Activated CD4-positive, alpha-beta T cell treated with anti-CD3 and anti-CD28 coated beads, Interleukin-2, amount 50 U/mL, for 4 hours (primary cell): Measurements from ENCODE around the gene STIM1.

ENCODE experiments used
- DNase-seq, 2 experiments: peaks; one replicate each; pipeline ENCODE4 v3.0.0-alpha.2; 2020

The STIM1 gene

GRCh38 chr11:3954448-3955298, 99.2 kb downstream of the STIM1 start:
- no peak for DNase-seq

GRCh38 chr11:3955299-3955665, 99.8 kb downstream of the STIM1 start:
- DNase-seq, result no peak

DNA sequence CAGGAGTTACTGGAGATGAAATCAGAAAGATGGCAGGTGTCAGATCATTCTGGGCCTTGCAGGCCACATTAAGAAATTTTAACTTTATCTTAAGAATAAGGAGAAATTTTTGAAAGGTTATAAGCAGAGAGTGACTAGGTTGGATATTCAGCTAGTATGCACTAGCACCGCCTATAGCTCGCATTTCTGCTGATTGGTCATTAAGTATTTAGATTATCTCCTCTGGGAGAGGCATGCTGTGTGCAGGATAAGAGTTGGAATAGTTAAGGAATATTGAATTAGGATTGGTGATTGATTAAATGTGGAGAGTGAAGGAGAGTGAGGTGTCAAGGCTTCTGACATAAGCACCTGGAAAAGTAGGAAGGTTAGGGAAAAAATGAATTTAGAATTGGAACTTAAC, 100.6 kb downstream of the STIM1 start:
- no peak for DNase-seq

DNA sequence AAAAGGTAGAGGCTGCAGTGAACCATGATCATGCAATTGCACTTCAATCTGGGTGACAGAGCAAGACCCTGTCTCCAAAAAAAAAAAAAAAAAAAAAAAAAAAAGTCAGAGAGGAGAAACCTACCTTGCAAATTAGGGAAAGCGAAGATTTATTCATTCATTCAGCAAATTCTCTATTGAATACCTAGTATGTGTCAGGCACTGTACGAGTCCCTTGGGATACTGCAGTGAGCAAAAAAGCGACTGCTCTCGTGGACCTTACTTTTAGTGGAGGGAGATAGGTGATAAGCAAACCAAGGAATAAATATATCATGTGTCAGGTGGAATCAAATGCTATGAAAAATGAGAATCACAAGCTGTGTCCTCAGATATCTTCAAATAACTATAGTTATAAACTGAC, 101.3 kb downstream of the STIM1 start:
- no peak for DNase-seq

DNA sequence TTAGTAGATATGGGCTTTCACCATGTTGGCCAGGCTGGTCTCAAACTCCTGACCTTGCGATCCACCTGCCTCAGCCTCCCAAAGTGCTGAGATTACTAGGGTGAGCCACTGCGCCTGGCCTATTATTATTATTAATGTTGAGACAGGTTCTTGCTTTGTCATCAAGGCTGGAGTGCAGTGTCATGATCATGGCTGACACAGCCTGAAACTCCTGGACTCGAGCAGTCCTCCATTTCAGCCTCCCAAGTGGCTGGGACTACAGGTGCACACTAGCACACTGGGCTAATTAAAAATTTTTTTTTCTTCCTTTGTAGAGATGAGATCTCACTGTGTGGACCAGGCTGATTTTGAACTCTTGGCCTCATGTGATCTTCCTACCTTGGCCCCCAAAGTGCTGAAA, 102.0 kb downstream of the STIM1 start:
- no peak for DNase-seq

- no peak for DNase-seq
Measured at GRCh38 chr11:3958281-3958680, 102.8 kb downstream of the STIM1 start.

DNA sequence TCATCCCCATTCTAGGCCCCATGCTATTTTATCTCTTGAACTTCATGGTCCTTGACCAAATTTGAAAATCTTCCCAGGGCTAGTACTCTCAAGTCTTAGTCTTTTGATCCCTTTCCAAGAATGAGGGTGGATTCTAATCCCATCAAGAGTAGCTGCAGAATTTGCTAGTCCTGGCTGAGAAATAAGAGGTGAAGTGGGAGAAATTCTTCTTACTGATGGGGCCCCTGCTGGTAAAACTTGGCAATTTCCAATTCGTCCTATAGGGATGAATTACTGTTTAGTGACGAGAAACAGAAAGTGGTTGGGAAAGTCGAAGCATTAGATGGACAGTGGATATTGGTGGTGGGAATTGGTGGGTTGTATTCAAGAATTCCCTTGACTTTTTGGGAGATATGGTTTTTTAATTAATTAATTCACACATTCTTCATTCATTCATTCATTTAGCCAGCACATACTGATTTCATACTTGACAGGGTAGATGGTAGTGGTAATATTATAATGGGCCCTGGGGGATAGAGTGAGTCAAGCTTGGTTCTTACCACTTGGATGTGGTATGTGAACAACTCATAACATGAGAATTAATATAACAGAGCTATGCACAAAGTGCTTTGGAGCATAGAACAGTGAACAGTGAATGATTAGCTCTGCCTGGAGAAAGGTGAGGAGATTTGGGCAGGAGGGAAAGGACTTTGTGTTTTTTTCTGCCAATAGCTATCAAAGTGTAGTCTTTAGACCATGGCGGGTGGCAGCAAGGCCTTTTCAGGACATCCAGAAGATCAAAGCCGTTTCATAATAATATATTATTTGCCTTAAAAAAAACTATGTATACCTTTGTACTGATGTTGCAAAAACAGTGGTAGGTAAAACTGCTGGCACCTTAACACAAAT, 103.8 kb downstream of the STIM1 start:
- no peak for DNase-seq

- no peak for DNase-seq
Measured at GRCh38 chr11:3959903-3960265, 104.4 kb downstream of the STIM1 start.

DNA sequence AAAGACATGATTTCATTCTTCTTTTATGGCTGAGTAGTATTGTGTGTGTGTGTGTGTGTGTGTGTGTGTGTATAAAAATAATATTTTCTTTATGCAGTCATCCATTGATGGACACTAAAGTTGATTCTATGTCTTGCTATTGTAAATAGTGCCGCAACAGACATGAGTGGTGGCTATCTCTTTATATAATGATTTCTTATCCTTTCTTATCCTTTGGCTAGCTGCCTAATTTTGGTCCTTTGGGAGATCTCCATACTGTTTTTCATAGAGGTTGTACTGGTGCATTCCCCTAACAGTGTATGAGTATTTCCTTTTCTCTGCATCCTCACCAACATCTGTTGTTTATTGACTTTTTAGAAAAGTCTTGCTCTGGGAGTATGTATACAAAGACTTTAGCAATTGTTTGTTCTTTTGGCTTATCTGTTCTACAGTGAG, 107.0 kb downstream of the STIM1 start:
- no peak for DNase-seq

DNA sequence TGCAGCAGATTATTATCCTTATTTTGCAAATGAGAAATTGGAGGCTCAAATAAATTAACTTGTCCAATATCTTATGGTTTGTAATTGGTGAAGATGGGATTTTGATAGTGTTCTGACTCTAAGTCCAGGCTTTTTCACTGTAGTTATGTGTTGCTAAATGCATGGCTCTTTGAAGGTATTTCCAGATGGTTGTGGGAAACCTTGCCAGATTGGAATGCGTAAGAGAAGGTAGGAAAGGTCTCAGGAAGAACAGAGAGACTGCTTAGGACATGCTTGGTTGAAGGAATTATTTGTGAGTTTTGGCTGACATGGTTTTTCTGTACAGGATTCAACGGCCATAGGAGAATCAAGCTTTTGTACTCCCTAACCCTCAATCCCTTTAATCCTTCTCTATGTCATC, 108.6 kb downstream of the STIM1 start:
- no peak for DNase-seq

DNA sequence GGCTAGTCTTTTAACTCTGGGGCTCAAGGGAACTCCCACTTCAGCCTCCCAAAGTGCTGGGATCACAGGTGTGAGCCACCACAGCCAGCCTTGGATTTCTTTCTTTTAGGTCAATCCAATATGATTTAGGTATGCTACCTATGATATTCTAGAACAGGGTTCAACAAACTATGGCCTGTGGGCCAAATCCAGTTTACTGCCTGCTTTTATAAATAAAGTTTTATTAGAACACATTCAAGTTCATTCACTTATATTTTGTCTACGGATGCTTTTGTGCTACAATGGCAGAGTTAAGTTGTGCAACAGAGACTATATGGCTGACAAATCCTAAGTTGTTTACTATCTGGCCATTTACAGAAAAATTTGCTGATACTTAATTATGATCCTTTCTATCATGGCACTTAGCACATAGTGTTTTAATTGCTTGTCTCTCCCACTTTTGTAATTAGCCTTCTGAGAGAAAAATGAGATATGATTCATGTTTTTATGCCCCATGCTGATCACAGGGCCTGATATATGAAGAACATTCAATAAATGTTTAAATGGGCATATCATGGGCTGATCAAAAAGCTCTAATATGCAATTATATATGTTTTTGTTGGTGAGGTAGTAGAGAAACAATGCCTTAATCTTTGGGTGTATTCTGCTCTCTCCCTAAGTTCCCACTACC, 109.6 kb downstream of the STIM1 start:
- DNase-seq, result no peak

- no peak for DNase-seq
Measured at GRCh38 chr11:3967695-3968094, 112.2 kb downstream of the STIM1 start.

DNA sequence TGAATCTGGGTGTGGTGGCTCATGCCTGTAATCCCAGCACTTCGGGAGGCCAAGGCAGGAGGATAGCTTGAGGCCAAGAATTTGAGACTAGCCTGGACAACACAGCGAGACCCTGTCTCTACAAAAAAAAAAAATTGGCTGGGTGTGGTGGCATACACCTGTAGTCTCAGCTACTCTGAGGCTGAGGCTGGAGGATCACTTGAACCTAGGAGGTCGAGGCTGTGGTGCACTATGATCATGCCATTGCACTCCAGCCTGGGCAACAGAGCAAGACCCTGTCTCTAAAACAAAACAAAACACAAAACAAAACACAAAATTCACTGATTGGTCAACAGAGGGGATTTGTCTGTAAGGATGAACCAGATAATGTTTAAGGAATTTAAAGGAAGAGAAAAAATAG, 113.7 kb downstream of the STIM1 start:
- no peak for DNase-seq

GRCh38 chr11:3969613-3970012, 114.1 kb downstream of the STIM1 start:
- no peak for DNase-seq

GRCh38 chr11:3970108-3970507, 114.6 kb downstream of the STIM1 start:
- DNase-seq, result no peak

GRCh38 chr11:3971756-3972404, 116.4 kb downstream of the STIM1 start:
- no peak for DNase-seq

- DNase-seq, result no peak
Measured at GRCh38 chr11:3972431-3972830, 117.0 kb downstream of the STIM1 start.

DNA sequence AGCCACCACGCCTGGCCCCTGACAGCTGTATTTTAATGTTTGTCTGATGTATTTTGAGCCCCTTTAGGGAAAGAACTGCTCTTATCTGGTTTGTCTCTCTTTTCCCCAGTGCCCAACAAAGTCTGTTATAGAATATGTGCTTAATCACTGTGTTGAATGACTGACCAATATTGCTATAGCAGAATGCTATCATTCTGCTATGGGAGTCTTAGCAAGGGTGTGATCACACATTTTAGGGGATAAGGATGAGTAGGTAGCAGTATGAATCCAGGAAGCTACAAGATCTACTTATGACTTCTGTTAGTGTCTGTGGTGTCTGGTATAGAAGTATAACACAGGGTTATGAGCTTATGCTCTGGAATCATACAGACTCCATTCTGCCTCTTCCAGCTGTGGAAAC, 121.6 kb downstream of the STIM1 start:
- no peak for DNase-seq

- DNase-seq, result no peak
Measured at GRCh38 chr11:3981084-3981633, 125.7 kb downstream of the STIM1 start.

DNA sequence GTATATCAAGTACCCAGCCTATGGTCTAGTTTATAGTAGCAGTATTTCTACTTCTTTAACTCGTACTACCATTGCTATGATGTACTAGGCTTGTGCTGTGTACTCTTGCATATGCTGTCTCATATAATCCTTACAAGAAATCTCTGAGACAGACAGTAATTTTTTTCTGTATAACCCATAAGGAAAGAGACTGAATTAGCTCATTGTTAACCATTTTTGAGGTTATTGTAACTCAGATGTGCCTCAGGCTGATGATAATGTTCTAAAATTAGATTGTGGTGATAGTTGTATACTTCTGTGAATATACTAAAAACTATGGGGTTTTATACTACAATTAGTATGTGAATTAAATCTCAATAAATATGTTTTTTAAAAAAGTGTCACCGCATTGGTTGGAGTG, 127.0 kb downstream of the STIM1 start:
- no peak for DNase-seq

GRCh38 chr11:3983101-3983500, 127.6 kb downstream of the STIM1 start:
- DNase-seq, result no peak

DNA sequence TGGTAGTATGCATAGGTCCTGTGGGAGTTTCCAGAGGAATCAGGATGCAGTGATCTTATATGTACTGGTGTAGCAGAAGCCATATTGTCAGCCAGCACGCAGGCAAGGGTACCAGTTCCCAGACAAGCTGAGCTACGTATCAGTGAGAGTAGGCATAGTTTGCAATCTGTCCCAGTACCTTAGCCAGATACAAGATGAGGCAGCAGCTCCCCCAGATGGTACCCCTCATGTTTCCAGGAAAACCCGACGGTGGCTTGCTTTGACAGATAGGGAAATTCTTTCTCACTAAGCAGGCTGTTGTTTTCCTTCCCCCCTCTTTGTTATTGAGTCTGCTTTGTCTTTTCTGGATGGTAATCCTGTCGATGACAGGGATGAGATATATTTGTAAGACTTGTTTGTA, 129.4 kb downstream of the STIM1 start:
- DNase-seq, result peak; percentile 24 to 50

DNA sequence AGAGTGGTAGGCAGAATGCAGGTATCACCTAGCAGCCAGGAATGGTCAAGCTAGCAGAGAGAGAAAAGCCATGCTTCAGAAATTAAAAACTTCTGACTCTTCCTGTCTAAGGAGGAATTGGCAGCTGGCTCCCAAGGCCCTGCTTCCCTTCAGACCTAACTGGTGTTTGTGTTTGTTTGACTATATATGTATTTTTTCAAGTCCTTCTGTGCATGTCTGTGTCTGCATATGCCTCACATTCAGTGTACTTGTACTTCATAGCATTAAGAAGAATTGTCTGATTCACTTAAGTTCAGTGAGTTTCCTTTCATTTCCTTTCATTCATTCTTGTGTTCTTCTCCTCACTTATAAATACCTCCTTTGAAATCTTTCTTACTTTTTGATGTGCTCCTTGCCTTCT, 130.2 kb downstream of the STIM1 start:
- DNase-seq, result no peak
